Thyroid gland (tissue), 4 donors: ENCODE data around the gene HOXB2.

ENCODE experiments used
- POLR2A ChIP-seq, 2 donors: fragments of 450-650 bp; IDR thresholded peaks; one replicate each; pipeline ENCODE4 v1.6.1; 2017; ENCODE audit warnings: antibody characterized with exemption in 2 of 2, mild to moderate bottlenecking in 2 of 2, moderate library complexity in 1 of 2
- TF ChIP-seq, protein P1 (sequence below), 6 experiments: fragments of 200-600 bp in 3 of 6; fragments of 450-650 bp in 3 of 6; sonication (generic) in 3 of 6; IDR thresholded peaks; one replicate each; pipeline ENCODE4 v1.5.1; 2016 to 2019; ENCODE audit warnings: antibody characterized with exemption in 6 of 6, mild to moderate bottlenecking in 2 of 6, inconsistent platforms in 1 of 6, moderate library complexity in 1 of 6

DNA sequence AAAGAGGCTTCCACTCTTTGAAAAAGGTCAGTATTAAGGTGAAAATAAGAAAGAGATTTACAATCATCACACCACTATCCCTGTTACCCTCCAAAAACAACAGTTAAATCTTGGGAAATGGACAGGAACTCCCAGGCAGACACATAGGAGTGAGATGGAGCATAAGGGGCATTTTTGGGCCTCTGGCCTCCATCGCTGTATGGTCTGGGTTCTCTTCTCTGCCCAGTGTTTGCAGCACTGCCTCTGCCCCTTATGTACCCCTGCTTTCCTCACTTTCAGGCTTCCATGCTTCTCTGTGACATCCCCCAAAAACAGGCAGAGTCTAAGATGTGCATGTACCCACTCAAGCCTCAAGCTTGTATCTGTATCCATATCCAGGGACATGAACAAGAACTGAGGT lies 630 bp upstream of the HOXB2 start:
- TF ChIP-seq, protein P1, sequence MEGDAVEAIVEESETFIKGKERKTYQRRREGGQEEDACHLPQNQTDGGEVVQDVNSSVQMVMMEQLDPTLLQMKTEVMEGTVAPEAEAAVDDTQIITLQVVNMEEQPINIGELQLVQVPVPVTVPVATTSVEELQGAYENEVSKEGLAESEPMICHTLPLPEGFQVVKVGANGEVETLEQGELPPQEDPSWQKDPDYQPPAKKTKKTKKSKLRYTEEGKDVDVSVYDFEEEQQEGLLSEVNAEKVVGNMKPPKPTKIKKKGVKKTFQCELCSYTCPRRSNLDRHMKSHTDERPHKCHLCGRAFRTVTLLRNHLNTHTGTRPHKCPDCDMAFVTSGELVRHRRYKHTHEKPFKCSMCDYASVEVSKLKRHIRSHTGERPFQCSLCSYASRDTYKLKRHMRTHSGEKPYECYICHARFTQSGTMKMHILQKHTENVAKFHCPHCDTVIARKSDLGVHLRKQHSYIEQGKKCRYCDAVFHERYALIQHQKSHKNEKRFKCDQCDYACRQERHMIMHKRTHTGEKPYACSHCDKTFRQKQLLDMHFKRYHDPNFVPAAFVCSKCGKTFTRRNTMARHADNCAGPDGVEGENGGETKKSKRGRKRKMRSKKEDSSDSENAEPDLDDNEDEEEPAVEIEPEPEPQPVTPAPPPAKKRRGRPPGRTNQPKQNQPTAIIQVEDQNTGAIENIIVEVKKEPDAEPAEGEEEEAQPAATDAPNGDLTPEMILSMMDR (IDR thresholded peaks at IDR 0.05), result no peak
- no peak for TF ChIP-seq POLR2A (IDR thresholded peaks at IDR 0.05)
